Measurements from ENCODE around the gene HFM1. TPM values are rescaled to one million over a fixed set of nuclear protein-coding genes. Genes with fewer than 3 reads are reported as not detected.
"Not testable (repeated sequence)": the region's sequence is repeated elsewhere in the genome, so short reads cannot be mapped to it uniquely, and the experiment has no call there.

HFM1 gene
- total and polyA plus RNA-seq, 9 of the 15 experiments (the other 6 are each of a cell fraction or from before 2014, with no cell fraction given): 1.5 to 6.4 (median 3.7) TPM

DNA sequence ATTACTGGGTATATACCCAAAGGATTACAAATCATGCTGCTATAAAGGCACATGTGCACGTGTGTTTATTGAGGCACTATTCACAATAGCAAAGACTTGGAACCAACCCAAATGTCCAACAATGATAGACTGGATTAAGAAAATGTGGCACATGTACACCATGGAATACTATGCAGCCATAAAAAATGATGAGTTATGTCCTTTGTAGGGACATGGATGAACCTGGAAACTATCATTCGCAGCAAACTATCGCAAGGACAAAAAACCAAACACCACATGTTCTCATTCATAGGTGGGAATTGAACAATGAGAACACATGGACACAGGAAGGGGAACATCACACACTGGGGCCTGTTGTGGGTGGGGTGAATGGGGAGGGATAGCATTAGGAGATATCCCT is 32.4 kb downstream of the HFM1 start:
- in situ Hi-C loops (cut with MboI); CTCF ChIA-PET (ENCODE audit: low intra/inter-chr PET ratio); H2AFZ ChIP-seq (ENCODE audit: low read depth, low read length); H3K9me1 ChIP-seq (ENCODE audit: control insufficient read depth, insufficient read depth, low read length); H3K9ac ChIP-seq (ENCODE audit: insufficient read depth in 1 of 2, low read depth in 2 of 2, low read length in 2 of 2); H3K4me3 ChIP-seq; H3K4me1 ChIP-seq (replicated peaks in 1 of 2; ENCODE audit: control insufficient read depth in 2 of 2, insufficient read depth in 2 of 2, low read length in 2 of 2); BruUV-seq (replicated peaks); H4K20me1 ChIP-seq (replicated peaks; ENCODE audit: control insufficient read depth, insufficient read depth, low read length); POLR2A ChIA-PET; FAIRE-seq; H3K36me3 ChIP-seq (ENCODE audit: control insufficient read depth, insufficient read depth, low read length); H3K27me3 ChIP-seq (ENCODE audit: control insufficient read depth in 2 of 2, insufficient read depth in 2 of 2, low read length in 2 of 2); ATAC-seq; H3K79me2 ChIP-seq (ENCODE audit: control insufficient read depth, insufficient read depth, low read length); intact Hi-C loops (cut with micrococcal nuclease); H3K4me2 ChIP-seq (ENCODE audit: insufficient read depth, low read length); H3K9me3 ChIP-seq (replicated peaks; ENCODE audit: control insufficient read depth, insufficient read depth, low read depth, low read length); H3K27ac ChIP-seq (ENCODE audit: extremely low read depth, low read depth, low read length); DNase-seq (ENCODE audit: extremely low read depth in 1 of 4, low spot score in 3 of 4): not testable (repeated sequence)
- 27% methylated on average over 3 of the region's 3 CpGs for WGBS (ENCODE audit: insufficient coverage, low coverage, missing lambda C conversion rate)
- TF ChIP-seq ZNF146 (CRISPR knock-in tag; IDR thresholded peaks at IDR 0.05; ENCODE audit: unreplicated experiment): peak; percentile 57

DNA sequence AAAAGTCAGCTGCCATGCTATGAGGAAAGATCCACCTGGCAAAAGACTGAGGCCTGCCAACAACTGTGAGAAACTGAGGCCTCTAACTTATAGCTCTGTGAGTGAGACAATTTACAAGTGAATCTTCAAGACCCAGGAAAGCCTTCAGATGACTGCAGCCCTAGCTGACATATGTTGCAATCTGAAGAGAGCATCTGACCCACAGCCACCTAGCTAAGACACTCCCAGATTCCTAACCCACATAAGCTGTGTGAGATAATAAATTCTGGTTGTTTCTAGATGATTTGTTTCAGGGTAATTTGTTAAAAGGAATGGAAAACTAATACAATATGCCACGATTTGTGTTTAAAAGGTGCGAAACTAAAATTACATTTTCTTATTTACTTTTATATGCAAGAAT is 55.1 kb downstream of the HFM1 start:
- intact Hi-C loops (cut with micrococcal nuclease): no loop called here
- no TSS peak for BruUV-seq (replicated peaks)
- H3K27ac ChIP-seq (ENCODE audit: extremely low read depth, low read depth, low read length): no peak overlapping the region
- no peak for TF ChIP-seq NCOR1 (IDR thresholded peaks at IDR 0.05)
- TF ChIP-seq MCM3 (IDR thresholded peaks at IDR 0.05): no peak
- no peak for TF ChIP-seq RAD51 (IDR thresholded peaks at IDR 0.05; ENCODE audit: borderline replicate concordance, low read depth)
- TF ChIP-seq, protein P1, sequence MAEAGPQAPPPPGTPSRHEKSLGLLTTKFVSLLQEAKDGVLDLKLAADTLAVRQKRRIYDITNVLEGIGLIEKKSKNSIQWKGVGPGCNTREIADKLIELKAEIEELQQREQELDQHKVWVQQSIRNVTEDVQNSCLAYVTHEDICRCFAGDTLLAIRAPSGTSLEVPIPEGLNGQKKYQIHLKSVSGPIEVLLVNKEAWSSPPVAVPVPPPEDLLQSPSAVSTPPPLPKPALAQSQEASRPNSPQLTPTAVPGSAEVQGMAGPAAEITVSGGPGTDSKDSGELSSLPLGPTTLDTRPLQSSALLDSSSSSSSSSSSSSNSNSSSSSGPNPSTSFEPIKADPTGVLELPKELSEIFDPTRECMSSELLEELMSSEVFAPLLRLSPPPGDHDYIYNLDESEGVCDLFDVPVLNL (CRISPR knock-in tag; IDR thresholded peaks at IDR 0.05; ENCODE audit: low read depth): no peak
- no peak for TF ChIP-seq NR2C1 (IDR thresholded peaks at IDR 0.05)
- no peak for TF ChIP-seq NR2C1 (tag; IDR thresholded peaks at IDR 0.05)
- TF ChIP-seq, protein P2, sequence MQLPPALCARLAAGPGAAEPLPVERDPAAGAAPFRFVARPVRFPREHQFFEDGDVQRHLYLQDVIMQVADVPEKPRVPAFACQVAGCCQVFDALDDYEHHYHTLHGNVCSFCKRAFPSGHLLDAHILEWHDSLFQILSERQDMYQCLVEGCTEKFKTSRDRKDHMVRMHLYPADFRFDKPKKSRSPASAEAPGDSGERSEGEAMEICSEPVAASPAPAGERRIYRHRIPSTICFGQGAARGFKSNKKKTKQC (CRISPR knock-in tag; IDR thresholded peaks at IDR 0.05): no peak
- no peak for TF ChIP-seq IFI16 (CRISPR knock-in tag; IDR thresholded peaks at IDR 0.05)
- no peak for TF ChIP-seq ZNF778 (CRISPR knock-in tag; IDR thresholded peaks at IDR 0.05)
- TF ChIP-seq, protein P3, sequence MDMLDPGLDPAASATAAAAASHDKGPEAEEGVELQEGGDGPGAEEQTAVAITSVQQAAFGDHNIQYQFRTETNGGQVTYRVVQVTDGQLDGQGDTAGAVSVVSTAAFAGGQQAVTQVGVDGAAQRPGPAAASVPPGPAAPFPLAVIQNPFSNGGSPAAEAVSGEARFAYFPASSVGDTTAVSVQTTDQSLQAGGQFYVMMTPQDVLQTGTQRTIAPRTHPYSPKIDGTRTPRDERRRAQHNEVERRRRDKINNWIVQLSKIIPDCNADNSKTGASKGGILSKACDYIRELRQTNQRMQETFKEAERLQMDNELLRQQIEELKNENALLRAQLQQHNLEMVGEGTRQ (CRISPR knock-in tag; IDR thresholded peaks at IDR 0.05): no peak
- no peak for TF ChIP-seq HDAC3 (IDR thresholded peaks at IDR 0.05; ENCODE audit: borderline replicate concordance, partially characterized antibody)
- peak; percentile 83 for TF ChIP-seq TEAD4 (IDR thresholded peaks at IDR 0.05; ENCODE audit: low read length)
- TF ChIP-seq TEAD4 (CRISPR knock-in tag; IDR thresholded peaks at IDR 0.05; ENCODE audit: borderline replicate concordance): no peak
- peak; percentile 41 for TF ChIP-seq ARID1B (IDR thresholded peaks at IDR 0.05)

More for the DNA sequence above, 55.1 kb downstream of the HFM1 start:
- H3K9me3 ChIP-seq (replicated peaks; ENCODE audit: control insufficient read depth, insufficient read depth, low read depth, low read length): no peaks in the 10 kb centered on the region
- H3K36me3 ChIP-seq (ENCODE audit: control insufficient read depth, insufficient read depth, low read length): no peaks in the 10 kb centered on the region
- ATAC-seq (peak; percentile 87), FAIRE-seq (no peak), DNase-seq (ENCODE audit: extremely low read depth in 1 of 4, low spot score in 3 of 4) (peak in 2 of 4 experiments; percentile 9 to 41)
- H4K20me1 ChIP-seq (replicated peaks; ENCODE audit: control insufficient read depth, insufficient read depth, low read length): no peaks in the 10 kb centered on the region
- no peak overlapping the region for H3K4me2 ChIP-seq (ENCODE audit: insufficient read depth, low read length)
- WGBS (ENCODE audit: insufficient coverage, low coverage, missing lambda C conversion rate): 22% methylated on average over 2 of the region's 2 CpGs
- H3K9me1 ChIP-seq (ENCODE audit: control insufficient read depth, insufficient read depth, low read length): no peaks in the 10 kb centered on the region
- no peaks in the 10 kb centered on the region for H3K79me2 ChIP-seq (ENCODE audit: control insufficient read depth, insufficient read depth, low read length)
- CTCF ChIA-PET (ENCODE audit: low intra/inter-chr PET ratio): no interaction called here
- no peak overlapping the region for H2AFZ ChIP-seq (ENCODE audit: low read depth, low read length)
- in situ Hi-C loops (cut with MboI): no loop called here
- H3K9ac ChIP-seq (ENCODE audit: insufficient read depth in 1 of 2, low read depth in 2 of 2, low read length in 2 of 2): no peak overlapping the region
- 0 out of 5 replicates have a peak, but pooled peaks cover 0 to 2% of the 10 kb centered on the region in 2 experiments for H3K4me1 ChIP-seq (replicated peaks in 1 of 2; ENCODE audit: control insufficient read depth in 2 of 2, insufficient read depth in 2 of 2, low read length in 2 of 2)
- H3K4me3 ChIP-seq: no peak overlapping the region
- POLR2A ChIA-PET: interaction anchor here (1.0 kb wide), 1 partner anchor 9 kb away, joined by 3 read pairs; no protein-coding TSS in a partner anchor
- H3K27me3 ChIP-seq (ENCODE audit: control insufficient read depth in 2 of 2, insufficient read depth in 2 of 2, low read length in 2 of 2): no peaks in the 10 kb centered on the region

All from K562 (cell line).